GM21619 (cell line): ENCODE results near the gene CD164L2.

Experiments used
- ATAC-seq: cut with Tn5 transposase; IDR thresholded peaks from one replicate; pipeline ENCODE4 v1.9.1; 2021; ENCODE audit not compliant: unreplicated experiment

CD164L2 gene

DNA sequence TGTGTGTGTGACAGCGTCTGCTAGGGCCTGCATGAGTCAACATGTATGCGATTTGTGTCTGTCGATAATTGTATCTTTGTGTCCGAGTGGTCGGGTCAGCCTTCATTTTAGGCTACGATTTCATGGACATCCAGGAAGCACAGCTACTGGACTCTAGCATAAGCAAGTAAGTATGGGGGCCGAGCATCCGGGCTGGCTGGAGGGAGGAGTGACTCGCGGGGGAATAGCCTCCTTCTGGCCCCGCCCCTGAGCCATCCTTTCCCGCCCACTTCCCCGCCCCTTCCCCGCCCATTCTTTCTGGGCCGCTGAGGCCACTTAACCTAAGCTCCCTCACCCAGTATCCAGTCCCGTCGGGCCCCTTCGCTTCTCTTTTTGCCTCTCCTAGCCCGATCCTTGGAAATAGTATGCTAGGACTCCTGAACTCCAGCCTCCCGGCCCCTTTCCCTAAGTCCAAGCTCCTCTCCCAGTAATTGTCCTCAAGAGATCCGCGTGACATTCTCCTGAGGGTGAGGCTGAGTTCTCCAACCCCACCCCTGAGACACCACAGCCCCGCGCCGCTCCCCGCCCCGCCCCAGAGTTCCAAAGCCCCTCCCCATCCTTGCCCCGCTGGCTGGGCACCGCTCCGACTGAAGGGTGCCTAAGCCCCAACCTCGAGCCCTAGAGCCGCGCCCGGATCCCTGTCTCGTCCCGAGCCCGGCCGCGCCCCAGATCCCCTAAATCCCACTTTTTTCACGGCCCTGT, 17.6 kb downstream of the CD164L2 start:
- peak; percentile 41 for ATAC-seq

DNA sequence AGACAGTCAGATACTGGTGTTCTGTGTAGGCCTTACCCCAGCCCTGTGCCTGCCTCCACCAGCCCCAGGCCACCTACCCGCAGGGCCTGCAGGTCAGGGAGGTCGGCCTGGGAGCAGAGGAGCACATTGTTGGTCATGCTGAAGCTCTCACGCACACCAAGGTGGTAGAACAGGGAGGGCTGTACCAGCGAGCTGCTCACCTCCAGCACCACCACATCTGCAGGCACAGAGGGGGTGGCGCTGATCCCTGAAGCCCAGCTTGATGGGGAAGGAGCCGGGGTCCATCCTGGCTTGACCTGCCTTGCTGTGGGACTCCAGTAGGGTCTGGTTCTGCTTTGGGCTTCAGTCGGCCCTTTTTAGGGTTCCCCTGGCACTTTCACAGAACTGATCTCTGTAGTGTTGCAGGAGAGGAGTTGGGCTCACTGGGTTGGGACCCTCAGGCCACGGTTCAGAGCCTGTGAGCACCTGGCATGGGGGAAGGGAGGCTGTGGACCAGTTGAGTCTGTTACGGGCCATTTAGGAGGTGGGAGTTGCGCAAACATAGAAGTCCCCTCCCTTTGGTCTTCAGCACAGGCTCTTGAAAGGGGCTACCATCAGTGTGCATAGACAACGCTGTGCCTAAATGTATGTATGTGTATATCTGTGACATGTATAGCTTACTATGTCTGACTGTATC, 18.3 kb downstream of the CD164L2 start:
- ATAC-seq = no peak

DNA sequence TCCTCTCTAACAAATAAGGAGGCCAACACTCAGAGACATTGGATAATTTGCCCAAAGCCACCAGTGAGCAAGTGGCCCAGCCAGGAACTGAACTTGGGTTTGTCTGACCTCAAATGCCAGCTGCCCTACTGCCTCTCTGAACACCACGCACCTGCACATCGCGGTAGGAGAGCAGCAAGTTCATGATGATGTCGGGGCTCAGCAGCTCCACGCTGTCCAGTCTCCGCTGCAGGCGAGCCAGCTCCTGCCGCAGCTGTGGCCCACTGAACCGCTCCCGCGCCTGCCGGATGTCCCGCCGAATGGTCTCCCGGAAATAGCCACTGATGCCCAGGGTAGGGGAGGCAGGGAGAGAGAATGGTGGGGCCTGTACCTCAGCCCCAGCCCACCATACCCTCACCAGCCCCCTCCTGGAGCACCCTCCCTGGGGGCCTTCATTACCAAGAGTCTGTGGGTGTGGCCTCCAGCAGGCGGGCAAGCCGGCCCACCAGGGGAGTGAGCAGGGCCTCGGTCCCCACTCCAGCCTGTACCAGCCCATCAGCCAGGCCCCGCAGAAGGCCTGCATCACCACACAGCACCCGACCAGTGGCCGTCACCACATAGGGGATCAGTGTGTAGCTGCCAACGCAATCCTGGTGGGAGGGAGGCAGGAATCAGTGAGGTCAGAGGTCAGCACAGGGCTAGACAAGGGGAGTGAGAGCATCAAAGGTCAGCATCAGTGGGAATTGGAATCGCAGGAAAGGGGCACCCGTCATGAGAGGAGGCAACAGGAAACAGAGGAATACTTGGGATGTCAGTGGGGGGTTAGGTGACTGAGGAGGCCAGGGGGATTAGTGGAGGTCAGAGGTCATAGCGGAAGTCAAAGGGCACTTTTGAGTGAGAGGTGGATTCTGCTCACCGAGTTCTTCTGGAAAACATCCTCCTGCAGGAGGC, 19.1 kb downstream of the CD164L2 start:
- no peak for ATAC-seq

DNA sequence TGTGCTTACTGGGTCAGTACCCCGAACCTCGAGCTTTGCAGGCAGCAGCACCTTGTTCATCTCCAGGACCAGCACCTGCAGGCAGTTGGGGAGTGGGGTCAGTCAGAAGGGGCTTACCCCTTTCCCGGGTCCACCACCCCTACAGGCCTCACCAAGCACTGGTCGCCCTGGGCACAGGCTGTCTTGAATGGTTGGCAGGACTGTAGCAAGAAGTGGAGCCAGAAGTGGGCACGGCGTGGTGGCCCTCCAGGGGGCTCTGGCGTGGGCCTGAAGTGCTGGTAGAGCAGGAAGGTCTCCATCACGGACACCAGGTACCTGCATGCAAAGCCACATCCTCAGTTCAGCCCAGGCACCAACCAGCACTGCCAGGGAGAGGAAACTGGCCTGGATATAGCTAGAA, 21.6 kb downstream of the CD164L2 start:
- no peak for ATAC-seq

DNA sequence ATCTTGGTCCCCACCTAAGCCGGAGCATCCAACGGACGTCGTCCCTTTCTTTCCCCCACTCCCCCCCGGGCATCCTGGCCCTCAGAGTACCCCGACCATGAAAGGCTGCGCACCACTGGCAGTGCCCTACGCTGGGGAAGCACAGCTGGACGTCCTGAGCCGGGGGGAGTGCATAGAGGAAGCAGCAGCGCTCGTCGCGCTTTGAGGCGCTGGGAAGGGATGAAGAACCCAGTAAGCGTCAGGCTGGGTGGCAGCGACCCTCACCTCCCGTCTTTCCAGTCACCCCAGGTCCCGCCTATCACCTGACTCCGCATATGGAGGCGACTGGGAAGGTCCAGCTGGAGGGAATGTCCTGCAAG, 22.1 kb downstream of the CD164L2 start:
- no peak for ATAC-seq

DNA sequence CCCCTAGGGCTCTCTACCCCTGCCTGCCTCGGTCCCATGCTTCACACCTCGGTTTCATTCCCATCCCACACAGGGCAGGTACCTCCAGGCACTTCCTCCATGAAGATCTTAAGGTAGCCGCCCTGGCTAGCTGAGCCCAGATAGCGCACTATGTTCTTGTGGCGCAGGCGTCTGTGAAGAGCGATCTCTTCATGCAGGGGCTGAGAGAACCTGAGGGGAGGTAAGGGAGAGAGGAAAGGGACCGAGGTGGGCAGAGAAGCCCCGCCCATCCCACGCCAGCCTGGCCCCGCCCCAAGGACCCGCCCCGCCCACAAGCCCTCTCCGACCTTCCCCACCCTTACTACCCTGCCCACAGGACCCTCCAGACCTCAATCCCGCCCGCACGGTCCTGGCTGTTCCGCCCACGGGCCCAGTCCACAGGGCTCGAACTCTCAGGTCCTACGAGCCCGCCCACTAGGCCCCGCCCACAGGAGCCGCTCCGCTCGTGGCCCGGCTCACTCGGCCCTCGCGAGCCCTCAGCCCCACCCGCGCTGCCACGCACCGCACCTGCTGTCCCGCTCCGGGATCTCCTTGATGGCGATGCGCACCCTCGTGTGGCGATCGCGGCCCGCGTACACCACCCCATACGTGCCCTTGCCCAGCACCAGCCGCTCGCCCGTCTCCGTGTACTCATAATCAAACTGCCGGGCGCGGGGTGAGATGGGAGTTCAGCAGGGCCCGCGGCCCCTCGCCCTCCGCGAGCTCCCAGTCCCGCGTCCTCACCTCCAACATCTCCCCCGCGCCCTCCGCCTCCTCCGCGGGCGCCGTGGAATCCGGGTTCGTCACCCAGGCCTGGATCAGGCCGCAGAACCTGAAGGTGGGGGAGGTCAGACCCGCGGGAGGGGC, 22.7 kb downstream of the CD164L2 start:
- ATAC-seq = no peak

DNA sequence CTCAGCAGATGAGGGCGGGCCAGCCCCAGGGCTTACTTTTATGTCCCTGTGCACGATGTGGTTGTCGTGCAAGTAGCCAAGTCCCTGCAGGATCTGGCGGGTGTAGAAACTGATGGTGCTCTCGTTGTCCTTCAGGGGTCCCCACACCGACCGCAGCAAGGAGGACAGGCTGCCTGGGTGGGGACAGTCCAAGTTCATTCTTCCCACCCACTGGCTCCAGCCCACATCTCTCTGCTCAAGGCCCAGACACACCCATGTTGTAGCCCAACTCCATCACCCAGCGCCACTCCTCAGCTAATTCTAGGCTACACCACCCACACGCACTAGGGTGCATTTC, 23.3 kb downstream of the CD164L2 start:
- no peak for ATAC-seq

DNA sequence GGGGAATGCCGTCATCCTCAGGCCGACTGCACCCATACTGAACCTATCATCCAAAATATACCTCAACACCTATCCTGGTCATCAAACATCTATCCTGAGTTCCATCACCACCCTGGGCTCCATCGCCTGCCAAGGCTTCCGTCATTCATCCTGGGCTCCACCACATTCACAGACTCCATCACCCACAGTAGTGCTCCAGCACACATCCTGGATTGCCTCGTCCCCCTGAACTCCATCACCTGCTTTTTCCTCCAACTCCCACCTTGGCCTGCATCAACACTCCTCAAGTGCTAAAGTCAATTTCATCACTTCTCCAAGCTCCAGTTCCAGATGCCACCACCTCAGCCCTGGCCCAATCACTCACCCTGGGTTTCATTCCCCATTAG, 24.2 kb downstream of the CD164L2 start:
- ATAC-seq = no peak

DNA sequence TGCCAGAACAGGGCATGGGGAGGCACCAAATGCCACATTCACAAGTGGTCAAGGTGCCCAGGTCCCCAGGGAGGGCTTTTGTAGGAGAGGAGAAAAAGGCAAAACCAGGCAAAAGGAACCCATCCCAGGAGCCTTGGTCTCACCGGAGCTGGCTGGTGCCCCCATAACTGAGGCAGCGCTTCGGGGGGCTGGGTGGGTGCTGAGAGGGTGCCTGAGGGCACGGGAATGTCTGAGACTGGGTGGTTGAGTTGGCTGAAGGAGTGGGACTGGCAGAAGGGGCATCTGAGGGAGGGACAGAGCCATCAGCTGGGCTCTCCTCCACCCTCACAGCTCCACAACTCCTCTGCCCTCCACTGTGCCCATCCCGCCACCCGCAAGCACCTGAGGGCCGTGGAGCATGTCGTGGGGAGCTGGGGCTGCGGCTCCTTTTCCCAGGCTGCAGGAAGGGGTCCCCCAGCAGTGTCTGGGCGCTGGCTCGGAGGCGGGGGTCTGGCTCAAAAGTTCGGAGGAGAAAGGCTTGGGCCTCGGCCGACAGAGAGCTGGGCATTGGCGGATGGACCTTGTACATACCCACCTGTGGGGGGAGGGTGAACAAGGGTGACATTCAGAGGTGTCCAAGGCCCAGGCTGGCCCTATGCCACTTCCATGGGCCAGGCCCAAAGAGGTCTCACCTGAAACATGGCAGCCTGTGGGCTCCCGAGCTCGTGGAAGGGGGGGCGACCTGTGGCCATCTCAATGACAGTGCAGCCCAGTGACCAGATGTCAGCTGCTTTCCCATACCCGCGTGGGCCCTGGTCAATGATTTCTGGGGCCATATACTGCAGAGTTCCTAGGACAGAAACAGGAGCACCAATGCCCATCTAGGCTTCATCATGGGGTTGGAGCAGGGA, 24.9 kb downstream of the CD164L2 start:
- no peak for ATAC-seq

DNA sequence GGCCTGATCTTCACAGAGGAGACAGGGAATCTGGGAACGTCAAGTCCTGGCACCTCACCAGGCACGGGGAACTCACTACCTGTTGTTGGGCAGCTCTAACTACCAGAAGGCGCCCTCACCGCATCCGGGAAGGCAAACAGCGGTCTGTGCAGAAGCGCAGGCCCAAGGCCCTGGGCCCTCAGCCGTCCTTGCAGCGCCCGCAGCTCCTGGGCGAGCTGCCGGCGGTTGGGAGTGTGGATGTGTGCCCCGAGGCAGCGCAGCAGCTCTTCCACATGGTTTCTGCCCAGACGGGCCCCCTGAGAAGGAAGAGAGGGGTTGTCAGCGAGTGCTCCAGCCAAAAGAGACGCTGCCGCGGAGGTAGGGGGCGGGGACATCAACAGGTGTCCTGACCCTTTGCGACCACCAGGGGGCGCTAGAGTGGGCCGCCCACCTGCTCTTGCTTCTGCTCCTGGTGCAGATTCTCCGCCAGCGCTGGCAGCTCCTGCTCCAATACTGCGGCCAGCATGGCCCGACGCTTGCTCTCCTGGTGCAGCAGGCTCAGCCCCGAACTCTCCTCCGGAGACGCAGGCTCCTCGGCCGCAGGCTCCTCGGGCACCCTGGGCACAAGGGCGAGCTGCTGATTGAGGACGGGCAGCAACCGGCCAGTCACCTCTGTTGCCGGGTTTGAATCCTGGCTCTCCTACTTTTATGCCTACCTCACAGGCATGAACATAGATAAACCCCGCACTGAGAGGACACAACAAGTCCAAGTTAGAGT, 25.7 kb downstream of the CD164L2 start:
- peak; percentile 52 for ATAC-seq

DNA sequence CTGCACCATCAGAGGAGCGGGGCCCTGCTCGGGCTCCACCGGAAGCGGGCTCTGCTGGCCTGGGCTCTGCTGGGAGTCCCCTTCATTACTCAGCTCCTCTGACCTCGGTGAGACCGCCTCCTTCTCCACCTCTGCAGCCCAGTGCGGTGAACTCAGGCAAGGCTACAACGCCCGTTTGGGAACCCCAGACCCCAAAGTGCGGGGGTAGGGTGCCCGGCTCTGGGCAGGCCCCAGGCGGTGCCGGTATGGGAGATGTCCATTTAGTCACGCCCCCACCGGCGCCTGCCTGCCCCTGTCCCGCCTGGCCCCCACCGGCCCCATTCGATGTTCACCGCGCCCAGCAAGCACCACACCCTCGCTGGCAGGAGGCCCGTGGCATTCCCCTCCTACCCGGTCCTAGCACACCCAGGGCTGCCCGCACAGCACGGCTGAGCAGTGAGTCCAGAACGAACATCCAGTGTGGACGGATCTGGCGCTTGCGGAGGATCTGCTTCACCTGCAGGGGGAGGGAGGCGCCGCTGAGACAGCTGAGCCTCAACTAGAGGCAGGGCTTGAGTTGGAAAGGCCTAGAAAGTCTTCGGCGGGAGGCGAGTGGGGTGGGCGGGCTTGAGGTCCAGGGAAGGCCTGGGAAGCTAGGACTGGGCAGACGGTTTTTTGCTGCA, 26.4 kb downstream of the CD164L2 start:
- no peak for ATAC-seq

DNA sequence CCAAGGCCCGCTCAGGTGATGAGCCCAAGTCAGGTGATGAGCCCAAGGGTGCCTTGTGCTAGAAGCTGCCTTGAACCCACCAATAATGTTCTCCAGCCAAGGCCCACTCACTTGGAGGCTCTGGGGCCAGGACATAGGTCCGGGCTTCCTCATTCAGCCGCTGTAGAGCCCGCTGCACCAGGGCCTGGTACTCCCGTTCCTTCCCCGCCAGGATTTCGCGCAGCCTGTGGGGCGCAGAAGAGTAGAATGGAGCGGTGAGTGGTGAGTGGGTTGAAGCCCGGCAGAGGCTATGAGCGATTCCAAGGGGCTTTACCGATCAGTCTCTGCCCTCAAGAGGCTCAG, 26.9 kb downstream of the CD164L2 start:
- ATAC-seq = no peak

DNA sequence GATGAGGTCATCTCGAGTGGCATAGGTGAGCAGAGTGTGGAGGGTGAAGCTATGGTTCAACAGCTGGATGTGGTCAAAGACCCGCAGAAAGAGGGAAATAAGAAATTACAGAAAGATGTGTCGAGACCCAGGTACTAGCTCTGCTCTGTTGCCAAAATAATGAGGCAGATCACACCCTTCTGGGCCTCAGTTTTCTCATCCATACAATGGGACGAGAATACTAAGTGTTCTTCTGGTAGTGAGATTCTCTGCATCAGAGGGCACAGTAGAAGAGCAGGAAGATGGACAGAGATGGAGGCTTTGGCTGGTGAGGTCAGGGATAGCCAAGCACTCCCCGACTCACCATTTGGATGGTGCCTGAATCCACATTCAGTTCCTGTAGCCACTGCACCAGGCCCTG, 27.4 kb downstream of the CD164L2 start:
- ATAC-seq = no peak

DNA sequence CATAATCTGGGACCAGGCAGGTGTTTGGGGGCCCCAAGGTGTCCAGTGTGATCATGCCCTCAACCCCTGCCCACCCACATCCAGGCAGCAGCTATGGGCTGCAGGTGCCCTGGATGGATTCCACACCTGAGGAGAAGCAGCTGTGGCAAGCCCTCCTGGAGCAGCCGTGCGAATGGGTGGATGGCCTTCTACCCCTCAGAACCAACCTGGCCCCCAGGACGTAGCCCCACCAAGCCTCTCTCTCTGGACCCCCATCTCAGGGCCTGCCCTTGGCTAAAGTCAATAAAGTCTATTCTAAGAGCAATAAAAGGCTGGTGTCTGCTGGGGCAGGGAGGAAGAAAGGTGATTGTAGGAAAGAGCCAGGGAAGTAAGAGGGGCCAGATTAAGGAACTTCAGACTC, 29.5 kb downstream of the CD164L2 start:
- ATAC-seq = no peak

DNA sequence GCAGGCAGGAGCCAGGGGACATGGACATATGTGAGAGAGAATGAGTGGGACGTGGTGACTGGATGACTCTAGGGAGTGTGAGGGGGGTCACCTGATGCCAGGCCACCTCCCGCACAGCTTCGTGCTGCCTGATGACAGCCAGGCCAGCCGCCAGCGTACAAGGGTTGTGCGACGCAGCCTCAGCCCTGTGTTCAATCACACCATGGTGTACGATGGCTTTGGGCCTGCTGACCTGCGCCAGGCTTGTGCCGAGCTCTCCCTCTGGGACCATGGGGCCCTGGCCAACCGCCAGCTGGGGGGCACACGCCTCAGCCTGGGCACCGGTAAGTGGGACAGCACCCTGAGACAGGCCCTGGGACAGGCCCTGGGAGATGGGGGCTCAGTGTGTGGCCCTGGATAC, 30.0 kb downstream of the CD164L2 start:
- ATAC-seq = no peak

DNA sequence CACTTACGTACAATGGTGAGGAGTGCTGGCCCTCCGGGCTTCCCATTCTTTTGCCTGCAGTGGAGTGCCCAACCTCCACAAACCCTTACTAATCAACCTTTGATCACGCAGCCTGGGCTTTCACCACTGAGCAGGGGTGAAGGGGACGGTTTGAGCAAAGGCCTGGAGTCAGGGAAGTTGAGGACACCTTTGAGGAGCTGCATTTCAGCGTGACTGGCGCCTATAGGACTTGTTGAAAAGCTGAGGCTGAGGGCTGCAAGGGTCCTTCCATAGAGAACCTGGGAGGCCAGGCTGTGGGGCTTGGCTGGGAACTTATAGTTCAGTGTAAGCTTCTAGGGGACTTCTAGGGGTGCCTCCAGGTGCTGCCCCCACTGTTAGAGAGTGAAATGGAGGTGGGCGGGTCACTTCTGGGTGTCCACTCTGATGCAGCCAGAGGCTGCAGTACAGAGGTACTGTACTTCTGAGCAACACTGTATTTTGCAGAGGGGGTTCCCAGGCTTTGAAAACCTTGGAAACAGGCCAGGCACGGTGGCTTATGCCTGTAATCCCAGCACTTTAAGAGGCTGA, 31.5 kb downstream of the CD164L2 start:
- ATAC-seq = no peak

DNA sequence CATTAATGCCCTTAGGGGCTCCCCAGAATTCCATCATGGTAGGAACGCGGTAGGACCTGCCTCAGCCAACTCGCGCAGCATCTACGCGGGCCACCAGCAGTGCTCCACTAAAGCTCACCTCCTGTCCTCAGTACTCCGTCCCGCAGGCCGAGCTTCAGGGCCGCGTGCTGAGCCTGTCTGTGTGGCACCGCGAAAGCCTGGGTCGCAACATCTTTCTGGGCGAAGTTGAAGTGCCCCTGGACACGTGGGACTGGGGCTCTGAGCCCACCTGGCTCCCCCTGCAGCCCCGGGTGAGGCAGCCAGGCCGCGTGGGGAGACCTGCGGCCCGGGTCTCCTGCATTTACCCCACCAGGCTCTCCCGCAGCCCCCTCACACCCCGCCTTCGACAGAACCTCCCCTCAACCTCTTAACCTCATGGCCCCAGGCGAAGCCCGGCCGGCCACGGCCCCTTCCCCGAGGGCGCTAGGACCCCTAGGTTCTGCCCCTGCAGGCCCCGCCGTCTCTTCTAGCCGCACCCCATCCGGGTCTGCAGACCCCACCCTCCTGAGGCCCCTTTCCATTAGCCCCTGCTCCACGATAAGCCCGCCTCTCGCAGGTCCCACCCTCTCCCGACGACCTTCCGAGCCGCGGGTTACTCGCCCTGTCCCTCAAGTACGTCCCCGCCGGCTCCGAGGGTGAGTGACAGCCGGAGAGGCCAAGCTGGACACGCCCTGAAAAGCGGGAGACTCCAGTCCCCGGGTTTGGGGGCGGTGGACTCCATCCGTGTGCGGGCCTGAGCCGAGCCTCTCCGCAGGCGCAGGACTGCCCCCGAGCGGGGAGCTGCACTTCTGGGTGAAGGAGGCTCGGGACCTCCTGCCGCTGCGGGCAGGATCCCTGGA, 32.2 kb downstream of the CD164L2 start:
- no peak for ATAC-seq
